ENCODE results near the gene PRKAG2. TPM values are rescaled to one million over a fixed set of nuclear protein-coding genes. Genes with fewer than 3 reads are reported as not detected.
A peak's percentile ranks its signal among the peaks of the same experiment; 100 is the strongest.

The PRKAG2 gene
- polyA plus RNA-seq, 1 of the 3 experiments (the other 2 are of a cell fraction), result 51.6 TPM

GRCh38 chr7:151705636-151706276, 171.2 kb downstream of the PRKAG2 start (continued):
- TF ChIP-seq, protein P1, sequence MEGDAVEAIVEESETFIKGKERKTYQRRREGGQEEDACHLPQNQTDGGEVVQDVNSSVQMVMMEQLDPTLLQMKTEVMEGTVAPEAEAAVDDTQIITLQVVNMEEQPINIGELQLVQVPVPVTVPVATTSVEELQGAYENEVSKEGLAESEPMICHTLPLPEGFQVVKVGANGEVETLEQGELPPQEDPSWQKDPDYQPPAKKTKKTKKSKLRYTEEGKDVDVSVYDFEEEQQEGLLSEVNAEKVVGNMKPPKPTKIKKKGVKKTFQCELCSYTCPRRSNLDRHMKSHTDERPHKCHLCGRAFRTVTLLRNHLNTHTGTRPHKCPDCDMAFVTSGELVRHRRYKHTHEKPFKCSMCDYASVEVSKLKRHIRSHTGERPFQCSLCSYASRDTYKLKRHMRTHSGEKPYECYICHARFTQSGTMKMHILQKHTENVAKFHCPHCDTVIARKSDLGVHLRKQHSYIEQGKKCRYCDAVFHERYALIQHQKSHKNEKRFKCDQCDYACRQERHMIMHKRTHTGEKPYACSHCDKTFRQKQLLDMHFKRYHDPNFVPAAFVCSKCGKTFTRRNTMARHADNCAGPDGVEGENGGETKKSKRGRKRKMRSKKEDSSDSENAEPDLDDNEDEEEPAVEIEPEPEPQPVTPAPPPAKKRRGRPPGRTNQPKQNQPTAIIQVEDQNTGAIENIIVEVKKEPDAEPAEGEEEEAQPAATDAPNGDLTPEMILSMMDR (IDR thresholded peaks at IDR 0.05), result peak; percentile 77
- TF ChIP-seq POLR2AphosphoS5 (IDR thresholded peaks at IDR 0.05; ENCODE audit: low read depth, low read length) (no peak), RAD21 (IDR thresholded peaks at IDR 0.05; ENCODE audit: low read length) (peak; percentile 65)

- POLR2A ChIA-PET, result no interaction called here
- Histone ChIP-seq H3K4me1 (ENCODE audit: control insufficient read depth in 1 of 2, insufficient read depth in 2 of 2, low read depth in 1 of 2, low read length in 1 of 2) (peaks cover 3 to 26% of the 10 kb centered on the region in 2 experiments; a peak in 3 of 4 replicates), H2AFZ (ENCODE audit: low read depth) (no peak overlapping the region), H4K20me1 (ENCODE audit: insufficient read depth) (no peaks in the 10 kb centered on the region), H3K27ac (ENCODE audit: low read depth in 2 of 2, low read length in 1 of 2) (peak overlapping the region in 1 of 2 experiments; percentile 91; a peak in 2 of 4 replicates), H3K9me2 (no peaks in the 10 kb centered on the region), H3K4me3 (ENCODE audit: low read depth in 2 of 2, low read length in 1 of 2) (peak overlapping the region in 1 of 2 experiments; percentile 31; a peak in 1 of 4 replicates), H3F3A (replicated peaks; ENCODE audit: insufficient read depth) (no peaks in the 10 kb centered on the region), H3K27me3 (ENCODE audit: insufficient read depth) (no peaks in the 10 kb centered on the region), H3K79me2 (ENCODE audit: insufficient read depth) (no peaks in the 10 kb centered on the region), H3K36me3 (replicated peaks in 1 of 2; ENCODE audit: control insufficient read depth in 1 of 2, insufficient read depth in 2 of 2, low read length in 1 of 2) (no peaks in the 10 kb centered on the region), H3K9me3 (no peaks in the 10 kb centered on the region), H3K4me2 (no peak overlapping the region), H3K9ac (no peak overlapping the region)
- 48% methylated on average over 17 of the region's 17 CpGs for WGBS (ENCODE audit: low lambda C conversion rate)
- TF ChIP-seq RCOR1 (IDR thresholded peaks at IDR 0.05; ENCODE audit: low read length), result peak; percentile 73
- no peak for TF ChIP-seq ELF1 (IDR thresholded peaks at IDR 0.05)
- peak; percentile 30; the same call in 1 of the 2 replicates for TF ChIP-seq MXI1 (IDR thresholded peaks at IDR 0.05; ENCODE audit: low read depth, low read length)
- peak in 1 of 2 experiments; percentile 55; a peak in 1 of 4 replicates for TF ChIP-seq EP300 (IDR thresholded peaks at IDR 0.05; ENCODE audit: borderline replicate concordance in 1 of 2, low read depth in 1 of 2, low read length in 1 of 2)
- TF ChIP-seq, protein P1 (IDR thresholded peaks at IDR 0.05), result no peak
- peak; percentile 74 for TF ChIP-seq GATA2 (CRISPR knock-in tag; IDR thresholded peaks at IDR 0.05)
- DNase-seq, result peak; percentile 85
- CTCF ChIA-PET, result interaction anchor here (0.7 to 4.2 kb wide), 29 partner anchors 9 to 390 kb away, joined by 3 to 45 read pairs (median 4); no protein-coding TSS in a partner anchor
Measured at GRCh38 chr7:151704960-151705635, 171.8 kb downstream of the PRKAG2 start.
